Forelimb muscle (tissue), 1 donor: ENCODE results near the gene CTNNBL1. TPM values are rescaled to one million over a fixed set of nuclear protein-coding genes. Genes with fewer than 3 reads are reported as not detected.
"Not testable (repeated sequence)": the region's sequence is repeated elsewhere in the genome, so short reads cannot be mapped to it uniquely, and the experiment has no call there.

Experiments used
- DNase-seq: peaks from one replicate; pipeline ENCODE4 v3.0.0-alpha.2; 2013; ENCODE audit warnings: low read depth
- polyA plus RNA-seq: library from polyadenylated mRNA; unstranded; fragments of 120-200 nt; gene quantifications from one replicate; pipeline ENCODE4 v1.2.1, GENCODE V29; 2013; ENCODE audit not compliant: insufficient read length

CTNNBL1 gene, protein sequence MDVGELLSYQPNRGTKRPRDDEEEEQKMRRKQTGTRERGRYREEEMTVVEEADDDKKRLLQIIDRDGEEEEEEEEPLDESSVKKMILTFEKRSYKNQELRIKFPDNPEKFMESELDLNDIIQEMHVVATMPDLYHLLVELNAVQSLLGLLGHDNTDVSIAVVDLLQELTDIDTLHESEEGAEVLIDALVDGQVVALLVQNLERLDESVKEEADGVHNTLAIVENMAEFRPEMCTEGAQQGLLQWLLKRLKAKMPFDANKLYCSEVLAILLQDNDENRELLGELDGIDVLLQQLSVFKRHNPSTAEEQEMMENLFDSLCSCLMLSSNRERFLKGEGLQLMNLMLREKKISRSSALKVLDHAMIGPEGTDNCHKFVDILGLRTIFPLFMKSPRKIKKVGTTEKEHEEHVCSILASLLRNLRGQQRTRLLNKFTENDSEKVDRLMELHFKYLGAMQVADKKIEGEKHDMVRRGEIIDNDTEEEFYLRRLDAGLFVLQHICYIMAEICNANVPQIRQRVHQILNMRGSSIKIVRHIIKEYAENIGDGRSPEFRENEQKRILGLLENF
- polyA plus RNA-seq, result 26.3 TPM

DNA sequence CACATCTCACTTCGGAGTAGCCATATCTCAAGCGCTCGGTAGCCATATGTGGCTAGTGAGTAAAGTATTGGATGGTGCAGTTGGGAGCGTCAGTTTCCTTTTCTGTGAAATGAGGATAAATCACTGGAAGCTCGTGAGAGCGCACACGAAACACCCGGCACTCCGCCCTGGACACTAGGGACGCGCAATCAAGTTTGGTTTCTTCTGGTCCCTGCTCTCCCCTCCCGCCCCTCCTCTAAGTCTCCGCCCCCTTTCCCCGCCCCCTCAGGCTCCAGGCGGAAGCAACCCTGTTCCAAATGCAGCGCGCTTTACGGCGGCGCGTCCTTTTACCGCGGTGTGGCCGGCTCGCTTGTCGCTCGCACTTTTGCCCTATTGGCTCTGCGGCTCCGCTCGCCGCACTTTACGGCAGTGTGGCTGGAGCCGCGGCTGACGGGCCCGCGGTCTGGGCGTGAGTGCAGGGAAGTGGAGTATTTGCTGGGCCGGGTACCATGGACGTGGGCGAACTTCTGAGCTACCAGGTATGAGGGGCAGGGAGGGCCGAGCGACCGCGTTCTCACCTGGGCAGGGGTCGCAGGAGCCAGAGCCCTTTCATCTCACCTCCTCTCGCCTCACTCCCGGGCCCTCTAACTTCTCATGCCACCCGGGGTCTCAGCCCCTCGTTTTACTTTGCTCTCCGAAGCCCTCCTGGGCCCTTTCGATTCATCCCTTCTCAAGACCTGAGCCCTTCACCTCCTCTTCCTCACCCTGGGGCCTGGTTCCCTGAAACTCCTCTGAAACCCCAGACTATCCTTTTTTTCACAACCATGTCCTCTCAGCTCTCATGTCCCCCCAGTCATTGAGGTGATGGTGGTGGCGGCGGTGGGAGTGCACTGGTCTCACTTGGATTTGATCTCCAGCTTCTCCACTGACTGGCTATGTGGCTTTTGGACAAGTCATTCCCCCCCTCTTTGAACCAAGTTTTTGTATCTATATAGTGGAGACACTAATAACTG is at the start of gene CTNNBL1:
TSS of gene CTNNBL1 (plus strand) at position 396 of the 992 bp plus-strand sequence. CDS start at position 489, 93 bp downstream.
- DNase-seq, result peak; percentile 94

DNA sequence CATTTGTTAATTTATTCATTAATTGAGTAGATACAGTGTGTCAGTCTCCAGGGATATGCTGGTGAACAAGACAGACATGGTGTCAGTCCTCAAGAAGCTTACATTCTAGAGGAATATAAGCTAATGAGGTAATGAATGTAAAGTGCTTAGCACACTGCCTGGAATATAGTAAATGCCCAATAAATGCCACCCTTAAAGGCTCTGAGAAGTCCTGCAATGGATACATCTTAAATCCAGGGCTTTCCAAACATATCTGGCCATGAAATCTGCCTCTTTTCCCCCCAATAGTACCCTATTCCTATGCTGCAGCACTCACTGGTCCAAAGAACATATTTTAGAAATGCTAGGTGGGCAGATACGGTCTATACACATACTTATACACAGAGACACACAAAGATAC is 49.2 kb upstream of the CTNNBL1 start:
- no peak for DNase-seq

DNA sequence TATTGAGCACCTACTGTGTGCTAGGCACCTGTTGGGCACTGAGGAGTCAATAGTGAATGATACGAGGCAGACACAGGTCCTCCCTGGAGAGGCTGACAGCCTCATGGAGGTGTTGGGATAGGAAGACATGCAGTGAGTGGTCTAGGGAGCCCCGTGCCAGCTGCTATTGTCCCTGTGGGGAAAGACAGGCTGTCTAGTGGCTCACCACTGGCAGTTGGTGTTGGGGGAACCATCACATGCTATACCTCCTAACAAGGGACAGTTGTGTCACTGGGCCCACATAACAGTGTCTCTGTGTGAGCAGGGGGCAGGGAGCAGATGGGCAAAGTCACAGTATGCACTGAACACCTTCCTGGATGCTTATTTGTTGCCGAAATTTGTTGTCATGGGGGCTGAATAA is 45.9 kb upstream of the CTNNBL1 start:
- no peak for DNase-seq

GRCh38 chr20:37649017-37649416 is 44.8 kb upstream of the CTNNBL1 start:
- no peak for DNase-seq

DNA sequence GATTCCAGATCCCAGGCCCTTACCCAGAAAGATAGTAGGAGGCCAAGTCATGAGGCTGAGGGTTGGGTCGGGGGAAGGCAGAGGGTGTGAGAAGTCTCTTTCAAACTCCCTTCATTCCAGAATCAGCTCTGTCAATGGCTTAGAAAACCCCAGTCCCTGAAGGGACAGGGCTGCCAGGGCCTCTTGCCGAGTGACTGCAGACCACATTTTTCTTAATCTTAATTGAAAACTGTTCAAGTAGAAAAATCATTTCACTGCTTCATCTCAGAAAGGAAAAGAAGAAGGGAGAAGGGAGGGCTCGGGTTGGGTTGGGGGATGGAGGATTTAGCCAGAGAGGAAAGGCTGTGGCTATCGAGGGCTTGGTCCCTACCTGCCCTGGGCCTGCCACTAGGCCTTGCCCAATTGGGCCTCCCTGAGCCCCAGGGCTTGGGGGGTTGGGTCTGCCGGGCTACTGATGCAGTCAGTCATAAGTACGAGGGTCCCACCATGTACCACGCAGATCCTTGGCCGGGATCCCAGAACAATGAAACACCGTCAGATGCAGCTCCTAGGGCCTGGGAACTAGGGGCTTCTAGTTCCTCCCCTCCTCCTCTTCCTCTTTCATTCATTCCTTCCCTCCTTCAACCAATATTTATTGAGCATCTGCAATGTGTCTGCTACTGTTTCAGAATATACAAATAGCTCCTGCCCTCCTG is 44.0 kb upstream of the CTNNBL1 start:
- DNase-seq, result no peak

- no peak for DNase-seq
These were observed 43.2 kb upstream of the CTNNBL1 start for GRCh38 chr20:37650661-37651060.

DNA sequence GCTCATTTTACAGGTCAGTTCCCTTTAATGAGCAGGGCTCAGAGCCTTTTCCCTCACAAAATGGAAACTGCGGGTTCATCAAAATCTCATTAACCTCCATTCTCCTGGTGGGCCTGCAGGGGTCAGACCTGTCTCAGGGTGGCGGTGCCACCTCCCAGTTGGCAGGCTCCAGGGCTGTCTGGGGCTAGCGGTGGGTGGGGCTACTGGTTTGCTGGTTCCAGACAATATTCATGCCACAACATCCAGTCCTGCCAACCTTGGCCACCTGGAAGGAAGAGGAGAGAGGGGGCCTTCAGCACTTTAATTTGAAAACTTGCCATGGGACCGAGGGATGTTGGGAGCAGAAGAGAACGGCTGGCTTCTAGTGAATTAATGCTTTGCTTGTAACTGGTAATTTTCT is 41.9 kb upstream of the CTNNBL1 start:
- DNase-seq, result no peak

- no peak for DNase-seq
These were observed 36.9 kb upstream of the CTNNBL1 start for GRCh38 chr20:37656945-37657344.

DNA sequence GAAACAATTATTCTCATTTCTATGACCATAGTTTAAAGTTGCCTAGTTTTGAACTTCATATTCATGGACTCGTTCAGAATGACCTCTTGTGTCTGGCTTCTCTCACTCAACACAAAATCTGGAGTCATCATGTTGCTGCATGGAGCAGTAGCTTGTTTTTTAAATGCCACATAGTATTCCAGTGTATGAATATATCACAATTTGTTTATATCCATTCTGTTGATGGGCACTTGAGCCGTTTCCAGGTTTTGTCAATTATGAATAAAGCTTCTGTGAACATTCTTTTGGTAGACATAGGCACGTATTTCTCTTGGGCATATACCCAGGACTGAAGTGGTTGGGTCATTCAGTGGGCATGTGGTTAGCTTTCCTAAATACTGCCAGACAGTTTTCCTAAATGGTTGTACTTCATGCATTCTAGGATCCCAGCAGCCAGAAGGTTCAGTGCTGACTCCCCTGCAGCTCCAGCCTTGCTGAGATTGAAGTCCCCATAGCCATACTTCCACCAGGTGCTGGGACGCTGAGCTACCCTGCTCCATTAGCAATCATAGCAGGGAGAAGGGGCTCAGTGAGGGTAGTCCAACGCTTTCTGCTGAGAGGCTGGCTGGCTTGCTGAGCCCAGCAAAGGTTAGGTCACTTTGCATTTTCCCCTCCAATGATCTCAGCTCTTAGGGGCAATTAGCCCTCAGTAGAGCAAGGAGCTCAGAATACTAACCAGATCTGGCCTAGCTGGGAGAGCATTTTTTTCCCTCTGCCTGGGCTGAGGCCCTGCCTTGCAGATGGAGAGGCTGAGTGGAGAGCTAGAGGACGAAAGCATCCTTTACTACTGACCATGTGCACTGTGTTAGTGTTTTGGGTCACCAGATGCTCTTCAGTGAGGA is 35.7 kb upstream of the CTNNBL1 start:
- DNase-seq, result no peak

GRCh38 chr20:37661519-37661918 is 32.3 kb upstream of the CTNNBL1 start:
- no peak for DNase-seq

DNA sequence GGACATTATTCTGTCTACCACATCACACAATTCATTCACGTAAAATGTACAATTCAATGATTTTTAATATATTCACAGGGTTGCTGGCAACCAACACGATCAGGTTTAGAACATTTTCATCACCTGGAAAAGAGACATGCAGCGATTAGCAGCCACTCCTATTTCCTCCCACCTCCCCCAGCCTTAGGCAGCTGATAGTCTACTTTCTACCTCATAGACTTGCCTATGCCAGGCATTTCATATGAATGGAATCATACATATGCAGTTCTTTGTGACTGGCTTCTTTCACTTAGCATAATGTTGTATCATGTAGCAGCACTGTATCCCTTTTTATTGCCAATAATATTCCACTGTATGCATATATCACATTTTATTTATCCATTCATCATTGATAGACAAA is 31.5 kb upstream of the CTNNBL1 start:
- DNase-seq, result no peak

GRCh38 chr20:37664595-37664994 is 29.2 kb upstream of the CTNNBL1 start:
- DNase-seq, result not testable (repeated sequence)

DNA sequence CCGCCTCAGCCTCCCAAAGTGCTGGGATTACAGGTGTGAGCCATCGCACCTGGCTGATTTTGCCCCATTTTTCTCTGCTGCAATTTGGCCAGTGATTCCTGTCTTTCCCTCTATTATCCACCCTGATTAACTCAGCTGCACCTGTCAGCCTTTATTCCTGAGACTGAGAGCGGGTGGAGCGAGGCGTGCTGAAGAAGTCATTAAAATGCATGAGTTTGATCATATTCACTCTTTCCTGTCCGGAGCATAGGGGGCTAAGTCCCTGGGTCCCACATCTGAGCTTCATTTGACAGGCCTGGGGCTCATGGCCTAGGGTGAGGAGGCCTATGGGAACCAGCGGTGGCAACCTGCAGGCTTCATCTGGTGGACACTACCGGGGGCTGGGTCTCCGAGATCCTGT is 25.7 kb upstream of the CTNNBL1 start:
- DNase-seq, result no peak

GRCh38 chr20:37669062-37669772 is 24.6 kb upstream of the CTNNBL1 start:
- DNase-seq, result no peak

GRCh38 chr20:37669773-37670236 is 24.0 kb upstream of the CTNNBL1 start:
- no peak for DNase-seq

- no peak for DNase-seq
These were observed 23.5 kb upstream of the CTNNBL1 start for GRCh38 chr20:37670351-37670791.

DNA sequence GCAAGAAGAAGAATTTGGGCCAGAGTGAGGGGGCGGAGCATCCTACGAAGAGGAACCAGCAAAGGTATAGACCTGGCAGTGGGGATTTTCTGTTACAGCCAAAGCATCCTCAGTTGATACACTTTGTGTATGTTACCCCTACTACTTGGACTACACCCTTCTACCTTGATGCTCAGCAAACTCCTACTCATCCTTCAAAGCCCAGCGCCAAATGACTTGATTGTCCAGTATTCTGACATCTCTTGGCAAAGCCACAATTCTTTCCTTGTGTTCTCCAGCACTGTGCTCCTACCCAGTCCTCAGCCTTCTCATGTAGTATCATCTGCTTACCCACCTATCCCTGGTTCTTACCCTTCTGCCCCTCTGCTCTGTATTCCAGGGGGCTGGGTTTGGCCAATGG is 21.7 kb upstream of the CTNNBL1 start:
- no peak for DNase-seq

GRCh38 chr20:37673444-37673843 is 20.4 kb upstream of the CTNNBL1 start:
- DNase-seq, result no peak

- no peak for DNase-seq
These were observed 17.4 kb upstream of the CTNNBL1 start for GRCh38 chr20:37676440-37676839.
